Stimulated activated naive CD8-positive, alpha-beta T cell treated with anti-CD3 and anti-CD28 coated beads, Interleukin-15, Interleukin-2, amounts not matched to agents 100 ng/mL and 50 ng/mL, for 24 hours (primary cell): ENCODE results near the gene MARCHF10.

ENCODE experiments used
- H3K27ac Mint-ChIP-seq: one replicate; pipeline ENCODE4 v1.8.0; 2021; ENCODE audit warnings: mild to moderate bottlenecking, mixed read lengths
- H3K27me3 Mint-ChIP-seq: one replicate; pipeline ENCODE4 v1.8.0; 2021; ENCODE audit warnings: mixed read lengths
- H3K36me3 Mint-ChIP-seq: one replicate; pipeline ENCODE4 v1.8.0; 2021; ENCODE audit warnings: low read depth, mixed read lengths
- H3K4me1 Mint-ChIP-seq: one replicate; pipeline ENCODE4 v1.8.0; 2021; ENCODE audit warnings: low read depth, mixed read lengths
- H3K4me3 Mint-ChIP-seq: one replicate; pipeline ENCODE4 v1.8.0; 2021; ENCODE audit warnings: mild to moderate bottlenecking, mixed read lengths
- H3K9me3 Mint-ChIP-seq: one replicate; pipeline ENCODE4 v1.8.0; 2021; ENCODE audit warnings: mixed read lengths

The MARCHF10 gene

DNA sequence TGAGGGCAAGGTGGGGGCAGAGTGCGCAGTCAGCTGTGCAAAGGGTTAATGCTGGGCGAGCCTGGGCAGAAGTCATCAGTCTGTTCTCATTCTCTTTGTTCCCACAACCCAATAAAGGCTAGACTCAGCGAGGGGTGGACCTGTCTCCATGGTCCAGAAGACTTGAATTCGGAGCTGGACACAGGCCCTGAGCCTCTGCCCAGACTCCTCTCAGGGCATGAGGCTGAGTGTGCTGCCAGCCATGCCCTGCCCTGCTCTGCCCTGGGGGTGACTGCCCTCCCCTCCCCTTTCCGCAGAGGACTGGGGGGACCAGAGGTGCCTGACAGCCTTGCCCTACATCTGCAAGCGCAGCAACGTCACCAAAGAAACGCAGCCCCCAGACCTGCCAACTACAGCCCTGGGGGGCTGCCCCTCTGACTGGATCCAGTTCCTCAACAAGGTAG, 126.2 kb downstream of the MARCHF10 start:
- H3K36me3 Mint-ChIP-seq = no peaks in the 10 kb centered on the region
- no peaks in the 10 kb centered on the region for H3K27me3 Mint-ChIP-seq
- no peaks in the 10 kb centered on the region for H3K9me3 Mint-ChIP-seq
- H3K4me1 Mint-ChIP-seq = no peaks in the 10 kb centered on the region
- H3K27ac Mint-ChIP-seq = no peak overlapping the region
- no peak overlapping the region for H3K4me3 Mint-ChIP-seq

DNA sequence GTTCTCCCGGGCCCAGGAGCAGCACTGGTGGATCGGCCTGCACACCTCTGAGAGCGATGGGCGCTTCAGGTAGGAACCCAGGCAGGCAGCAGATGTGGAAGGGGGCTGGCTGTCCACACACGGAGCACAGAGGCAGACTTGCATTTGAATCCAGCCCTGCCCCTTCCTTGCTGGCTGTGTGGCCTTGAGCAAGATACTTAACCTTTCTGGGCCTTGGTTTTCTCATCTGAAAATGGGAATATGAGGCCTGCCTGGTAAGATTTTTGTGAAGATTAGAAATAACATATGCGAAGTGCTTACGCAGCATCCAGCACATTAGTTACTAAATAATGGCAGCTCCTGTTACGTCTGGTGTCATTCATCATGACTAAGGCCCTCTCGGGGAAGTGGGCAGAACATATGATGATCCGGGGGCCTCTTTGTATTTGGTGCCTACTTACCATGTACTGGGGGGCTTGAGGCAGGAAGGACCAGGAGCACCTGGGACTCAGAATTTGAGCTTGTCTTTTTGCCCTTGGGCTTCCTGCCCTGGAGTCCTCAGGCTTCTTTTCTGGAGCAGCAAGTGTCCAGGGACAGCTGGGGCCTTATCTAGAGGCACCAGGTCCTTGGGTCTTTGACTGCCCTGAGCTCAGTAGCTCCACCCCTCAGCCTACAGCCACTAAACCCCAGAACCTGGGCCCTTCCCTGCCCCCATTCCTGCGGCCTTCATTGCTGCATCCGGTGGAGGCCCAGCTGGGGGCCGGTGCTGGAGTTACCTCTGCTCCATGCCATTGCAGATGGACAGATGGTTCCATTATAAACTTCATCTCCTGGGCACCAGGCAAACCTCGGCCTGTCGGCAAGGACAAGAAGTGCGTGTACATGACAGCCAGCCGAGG, 126.8 kb downstream of the MARCHF10 start:
- H3K4me3 Mint-ChIP-seq = no peak overlapping the region
- H3K4me1 Mint-ChIP-seq = no peaks in the 10 kb centered on the region
- H3K9me3 Mint-ChIP-seq = no peaks in the 10 kb centered on the region
- no peaks in the 10 kb centered on the region for H3K27me3 Mint-ChIP-seq
- no peak overlapping the region for H3K27ac Mint-ChIP-seq
- H3K36me3 Mint-ChIP-seq = no peaks in the 10 kb centered on the region

DNA sequence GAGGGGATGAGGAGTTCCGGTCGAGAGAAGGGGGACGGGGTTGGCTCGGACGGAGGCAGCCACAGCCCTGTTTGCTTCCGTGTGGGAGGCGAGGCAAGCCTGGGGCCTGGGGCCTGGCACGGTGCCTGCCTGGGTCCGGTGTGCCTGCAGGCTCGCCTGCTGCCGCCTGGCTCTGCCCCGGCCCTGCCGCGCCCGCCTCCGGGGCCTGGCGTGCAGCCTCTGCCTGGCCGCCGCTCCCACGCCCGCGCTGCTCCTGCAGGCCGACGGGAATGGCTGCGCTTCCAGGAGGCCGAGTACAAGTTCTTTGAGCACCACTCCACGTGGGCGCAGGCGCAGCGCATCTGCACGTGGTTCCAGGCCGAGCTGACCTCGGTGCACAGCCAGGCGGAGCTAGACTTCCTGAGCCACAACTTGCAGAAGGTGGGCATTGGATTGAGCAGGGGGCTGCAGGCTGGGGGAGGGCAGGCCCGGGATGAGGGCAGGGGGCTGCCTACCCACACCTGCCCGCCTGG, 127.5 kb downstream of the MARCHF10 start:
- no peak overlapping the region for H3K27ac Mint-ChIP-seq
- no peak overlapping the region for H3K4me3 Mint-ChIP-seq
- no peaks in the 10 kb centered on the region for H3K36me3 Mint-ChIP-seq
- H3K4me1 Mint-ChIP-seq = no peaks in the 10 kb centered on the region
- no peaks in the 10 kb centered on the region for H3K9me3 Mint-ChIP-seq
- no peaks in the 10 kb centered on the region for H3K27me3 Mint-ChIP-seq

- no peaks in the 10 kb centered on the region for H3K36me3 Mint-ChIP-seq
- no peaks in the 10 kb centered on the region for H3K27me3 Mint-ChIP-seq
- no peak overlapping the region for H3K27ac Mint-ChIP-seq
- H3K4me1 Mint-ChIP-seq = no peaks in the 10 kb centered on the region
- no peak overlapping the region for H3K4me3 Mint-ChIP-seq
- H3K9me3 Mint-ChIP-seq = no peaks in the 10 kb centered on the region
These were observed 128.2 kb downstream of the MARCHF10 start for GRCh38 chr17:62679866-62680377.

DNA sequence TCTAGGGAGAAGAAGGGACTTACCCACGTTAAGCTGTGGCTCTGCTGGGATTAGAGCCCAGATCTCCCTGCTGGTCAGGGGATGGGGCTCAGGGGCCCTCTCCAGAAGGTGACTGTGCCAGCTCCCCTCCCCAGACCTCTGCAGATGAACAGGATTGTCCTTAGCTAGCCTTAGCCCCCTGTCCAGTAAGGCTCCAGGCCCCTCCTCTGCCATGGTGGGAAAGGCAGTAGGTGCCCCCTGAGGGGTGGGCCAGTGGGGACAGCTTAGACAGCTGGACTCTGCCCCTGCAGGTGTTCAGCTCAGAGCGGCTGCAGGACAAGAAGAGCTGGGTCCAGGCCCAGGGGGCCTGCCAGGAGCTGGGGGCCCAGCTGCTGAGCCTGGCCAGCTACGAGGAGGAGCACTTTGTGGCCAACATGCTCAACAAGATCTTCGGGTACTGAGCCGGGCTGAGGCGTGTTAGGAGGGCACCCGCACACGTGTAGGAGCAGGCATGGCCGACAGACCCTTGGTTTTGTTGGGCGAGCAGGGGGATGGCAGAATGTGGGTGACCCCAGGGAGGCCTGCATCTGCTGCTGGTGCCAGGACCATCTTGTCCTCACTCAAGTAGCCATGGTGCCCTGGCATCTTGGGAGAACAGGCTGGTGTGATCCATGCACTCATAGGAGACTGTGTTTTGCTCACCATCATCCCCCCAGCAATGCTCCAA, 129.7 kb downstream of the MARCHF10 start:
- H3K9me3 Mint-ChIP-seq = no peaks in the 10 kb centered on the region
- H3K27ac Mint-ChIP-seq = no peak overlapping the region
- no peak overlapping the region for H3K4me3 Mint-ChIP-seq
- H3K36me3 Mint-ChIP-seq = no peaks in the 10 kb centered on the region
- no peaks in the 10 kb centered on the region for H3K4me1 Mint-ChIP-seq
- H3K27me3 Mint-ChIP-seq = no peaks in the 10 kb centered on the region

DNA sequence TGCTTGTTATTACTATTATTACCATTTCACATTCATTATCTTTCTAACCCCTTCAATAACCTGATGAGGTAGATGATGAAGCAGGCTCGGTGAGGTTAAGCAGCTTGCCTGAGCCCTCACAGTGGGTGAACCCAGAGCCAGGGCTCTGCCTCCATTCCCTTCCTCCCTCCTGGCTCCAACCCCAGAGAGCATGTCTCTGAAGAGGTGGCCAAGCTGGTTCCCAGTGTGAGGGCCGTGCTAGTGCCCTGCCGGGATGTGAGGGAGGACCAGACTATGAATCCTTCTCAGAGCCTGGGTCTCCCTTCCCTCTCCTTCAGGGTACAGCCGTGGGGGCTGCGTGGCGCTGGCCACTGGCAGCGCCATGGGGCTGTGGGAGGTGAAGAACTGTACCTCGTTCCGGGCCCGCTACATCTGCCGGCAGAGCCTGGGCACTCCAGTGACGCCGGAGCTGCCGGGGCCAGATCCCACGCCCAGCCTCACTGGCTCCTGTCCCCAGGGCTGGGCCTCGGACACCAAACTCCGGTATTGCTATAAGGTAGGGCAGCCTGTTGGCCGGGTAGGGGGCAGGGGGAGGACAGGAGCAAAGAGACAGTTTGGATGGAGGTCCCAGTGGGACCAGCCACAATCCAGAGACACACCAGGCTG, 131.0 kb downstream of the MARCHF10 start:
- no peak overlapping the region for H3K4me3 Mint-ChIP-seq
- H3K27ac Mint-ChIP-seq = no peak overlapping the region
- no peaks in the 10 kb centered on the region for H3K36me3 Mint-ChIP-seq
- no peaks in the 10 kb centered on the region for H3K27me3 Mint-ChIP-seq
- no peaks in the 10 kb centered on the region for H3K9me3 Mint-ChIP-seq
- H3K4me1 Mint-ChIP-seq = no peaks in the 10 kb centered on the region

DNA sequence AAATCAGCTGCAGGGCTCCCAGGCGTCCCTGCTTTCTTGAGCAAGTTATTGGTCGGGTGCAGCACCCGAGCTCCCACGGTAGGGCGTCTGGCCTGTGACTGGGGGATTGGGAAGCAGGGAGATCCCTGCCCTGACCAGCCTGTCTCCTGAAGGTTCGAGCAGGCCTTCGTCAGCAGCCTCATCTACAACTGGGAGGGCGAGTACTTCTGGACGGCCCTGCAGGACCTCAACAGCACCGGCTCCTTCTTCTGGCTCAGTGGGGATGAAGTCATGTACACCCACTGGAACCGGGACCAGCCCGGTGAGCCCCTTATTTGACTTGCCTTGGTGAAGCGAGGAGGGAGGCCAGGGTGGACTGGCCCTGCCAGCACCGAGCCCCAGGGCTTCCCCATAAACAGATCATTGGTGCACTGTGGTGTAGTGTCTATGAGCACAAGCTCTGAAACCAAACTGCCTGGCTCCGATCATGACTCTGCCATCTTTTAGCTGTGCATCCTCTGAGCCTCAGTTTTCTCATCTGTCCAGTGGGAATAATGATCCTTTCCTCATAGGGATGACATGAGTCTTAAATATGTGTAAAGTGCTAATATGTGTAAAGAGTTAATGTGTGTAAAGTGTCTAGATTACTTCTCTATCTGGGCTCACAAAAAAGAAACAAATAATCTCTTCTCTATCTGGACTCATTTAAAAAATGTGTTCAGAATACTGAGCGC, 131.7 kb downstream of the MARCHF10 start:
- H3K4me3 Mint-ChIP-seq = no peak overlapping the region
- H3K27ac Mint-ChIP-seq = no peak overlapping the region
- no peaks in the 10 kb centered on the region for H3K4me1 Mint-ChIP-seq
- H3K9me3 Mint-ChIP-seq = no peaks in the 10 kb centered on the region
- H3K36me3 Mint-ChIP-seq = no peaks in the 10 kb centered on the region
- no peaks in the 10 kb centered on the region for H3K27me3 Mint-ChIP-seq

GRCh38 chr17:62675701-62676100, 132.4 kb downstream of the MARCHF10 start:
- no peaks in the 10 kb centered on the region for H3K27me3 Mint-ChIP-seq
- H3K36me3 Mint-ChIP-seq = no peaks in the 10 kb centered on the region
- no peak overlapping the region for H3K27ac Mint-ChIP-seq
- H3K4me3 Mint-ChIP-seq = no peak overlapping the region
- no peaks in the 10 kb centered on the region for H3K4me1 Mint-ChIP-seq
- H3K9me3 Mint-ChIP-seq = no peaks in the 10 kb centered on the region

DNA sequence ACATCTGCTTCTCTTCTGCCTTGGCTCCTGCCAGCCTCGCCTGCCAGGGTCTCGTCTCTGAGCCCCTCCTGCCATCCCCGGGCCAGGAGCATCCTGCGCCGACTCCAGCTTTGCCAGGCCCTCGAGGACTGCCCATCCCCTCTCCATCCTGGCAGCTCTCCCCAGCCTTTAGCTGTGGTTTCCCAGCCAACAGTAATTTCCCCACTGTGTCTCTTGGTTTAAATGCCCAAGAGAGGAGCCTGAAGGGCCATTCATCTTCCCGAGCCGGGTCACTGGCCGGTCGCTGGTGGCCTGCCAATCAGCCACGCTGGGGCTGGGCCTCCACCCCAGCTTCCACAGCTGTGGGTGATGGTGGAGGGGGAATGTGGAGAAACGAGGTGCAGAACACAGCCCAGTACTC, 132.9 kb downstream of the MARCHF10 start:
- Mint-ChIP-seq H3K27me3 (no peaks in the 10 kb centered on the region), H3K4me3 (no peak overlapping the region), H3K27ac (no peak overlapping the region), H3K4me1 (no peaks in the 10 kb centered on the region), H3K9me3 (no peaks in the 10 kb centered on the region), H3K36me3 (no peaks in the 10 kb centered on the region)

GRCh38 chr17:62674841-62675240, 133.3 kb downstream of the MARCHF10 start:
- no peaks in the 10 kb centered on the region for H3K27me3 Mint-ChIP-seq
- no peaks in the 10 kb centered on the region for H3K9me3 Mint-ChIP-seq
- H3K36me3 Mint-ChIP-seq = no peaks in the 10 kb centered on the region
- H3K4me1 Mint-ChIP-seq = no peaks in the 10 kb centered on the region
- H3K4me3 Mint-ChIP-seq = no peak overlapping the region
- H3K27ac Mint-ChIP-seq = no peak overlapping the region

DNA sequence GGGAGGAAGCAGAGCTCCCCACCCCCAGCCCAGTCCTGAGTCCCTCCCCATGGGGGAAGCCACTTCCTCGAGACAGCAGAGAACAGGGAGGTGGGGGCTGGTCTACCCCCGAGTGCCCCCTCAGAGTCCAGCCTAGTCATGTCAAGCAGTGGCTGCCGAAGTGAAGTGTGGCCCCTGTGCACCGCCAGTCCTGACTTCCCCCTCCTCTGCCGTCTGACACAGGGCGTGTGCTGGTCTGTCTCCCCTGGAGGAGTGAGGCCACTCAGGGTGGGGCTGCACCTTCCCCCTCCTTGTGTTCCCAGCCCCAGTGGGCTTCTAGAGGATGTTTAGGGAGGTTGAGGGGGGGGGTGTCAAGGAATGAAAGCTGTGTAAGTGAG, 133.8 kb downstream of the MARCHF10 start:
- H3K27me3 Mint-ChIP-seq = no peaks in the 10 kb centered on the region
- no peaks in the 10 kb centered on the region for H3K9me3 Mint-ChIP-seq
- no peaks in the 10 kb centered on the region for H3K4me1 Mint-ChIP-seq
- H3K27ac Mint-ChIP-seq = no peak overlapping the region
- H3K4me3 Mint-ChIP-seq = no peak overlapping the region
- no peaks in the 10 kb centered on the region for H3K36me3 Mint-ChIP-seq

DNA sequence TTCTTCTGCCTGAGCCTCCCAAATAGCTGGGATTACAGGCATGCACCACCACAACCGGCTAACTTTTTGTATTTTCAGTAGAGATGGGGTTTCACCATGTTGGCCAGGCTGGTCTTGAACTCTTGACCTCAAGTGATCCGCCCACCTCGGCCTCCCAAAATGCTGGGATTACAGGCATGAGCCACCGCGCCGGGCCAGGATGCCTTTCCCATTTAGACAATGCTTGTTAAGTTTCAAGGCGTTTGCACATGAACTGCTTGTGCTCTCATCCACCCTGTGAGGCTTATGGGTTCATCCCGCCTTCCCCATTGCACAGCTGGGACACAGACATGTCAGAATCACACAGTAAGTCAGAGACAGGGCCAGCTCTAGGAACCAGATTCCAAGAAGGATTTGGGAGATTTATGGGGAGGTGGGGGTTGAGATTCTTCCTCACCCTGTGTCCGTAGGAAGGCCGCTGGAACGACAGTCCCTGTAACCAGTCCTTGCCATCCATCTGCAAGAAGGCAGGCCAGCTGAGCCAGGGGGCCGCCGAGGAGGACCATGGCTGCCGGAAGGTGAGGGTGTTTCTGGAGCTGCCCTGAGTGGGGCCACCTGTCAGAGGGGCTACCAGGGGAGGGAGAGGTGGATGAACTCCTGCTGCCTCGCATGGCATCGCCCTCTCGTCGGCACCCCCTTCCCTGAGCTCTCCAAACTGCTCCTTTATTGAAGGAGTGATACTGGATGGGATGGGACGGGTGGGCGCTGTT, 134.3 kb downstream of the MARCHF10 start:
- H3K4me1 Mint-ChIP-seq = no peaks in the 10 kb centered on the region
- H3K9me3 Mint-ChIP-seq = no peaks in the 10 kb centered on the region
- no peaks in the 10 kb centered on the region for H3K36me3 Mint-ChIP-seq
- no peak overlapping the region for H3K27ac Mint-ChIP-seq
- H3K4me3 Mint-ChIP-seq = no peak overlapping the region
- no peaks in the 10 kb centered on the region for H3K27me3 Mint-ChIP-seq

DNA sequence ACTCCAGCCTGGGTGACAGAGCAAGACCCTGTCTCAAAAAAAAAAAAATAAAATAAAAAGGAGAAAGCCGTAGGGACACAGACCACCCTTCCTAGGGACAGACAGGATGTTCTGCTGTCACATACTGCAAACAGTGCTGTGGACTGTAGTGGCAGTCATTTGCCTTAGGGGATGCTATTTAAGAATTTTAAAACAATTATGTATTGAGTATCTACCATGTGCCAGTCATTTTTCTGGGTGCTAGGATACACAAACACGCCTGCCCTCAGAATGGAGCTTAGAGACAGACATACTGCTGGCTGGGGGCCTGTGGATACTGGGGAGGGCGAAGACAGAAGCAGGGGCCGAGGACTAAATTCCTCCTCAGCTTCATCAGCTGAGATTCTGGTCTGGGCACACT, 135.2 kb downstream of the MARCHF10 start:
- Mint-ChIP-seq H3K4me3 (no peak overlapping the region), H3K4me1 (no peaks in the 10 kb centered on the region), H3K27ac (no peak overlapping the region), H3K36me3 (no peaks in the 10 kb centered on the region), H3K27me3 (no peaks in the 10 kb centered on the region), H3K9me3 (no peaks in the 10 kb centered on the region)

- Mint-ChIP-seq H3K9me3 (no peaks in the 10 kb centered on the region), H3K27ac (no peak overlapping the region), H3K4me3 (no peak overlapping the region), H3K27me3 (no peaks in the 10 kb centered on the region), H3K4me1 (no peaks in the 10 kb centered on the region), H3K36me3 (no peaks in the 10 kb centered on the region)
These were observed 136.6 kb downstream of the MARCHF10 start for GRCh38 chr17:62671553-62671952.
